Measurements from ENCODE around the gene TTC7B.

- no peak for TF ChIP-seq SIN3A (IDR thresholded peaks at IDR 0.05; ENCODE audit: borderline replicate concordance, insufficient read depth, low read length)
- no peak for TF ChIP-seq POLR2AphosphoS5 (IDR thresholded peaks at IDR 0.05; ENCODE audit: low read depth, low read length)
Measured at GRCh38 chr14:90704738-90705392, 111.4 kb downstream of the TTC7B start.
